Neural progenitor cell (in vitro differentiated cells): ENCODE measurements around the gene KIAA1217. TPM values are rescaled to one million over a fixed set of nuclear protein-coding genes. Genes with fewer than 3 reads are reported as not detected.
"Not testable (repeated sequence)": the region's sequence is repeated elsewhere in the genome, so short reads cannot be mapped to it uniquely, and the experiment has no call there.

Source experiments
- DNase-seq: peaks from one replicate; pipeline ENCODE4 v3.0.0-alpha.2; 2016; ENCODE audit warnings: low spot score
- H2AFZ ChIP-seq: fragments of 200-600 bp; sonication (generic); replicated peaks from 2 replicates; pipeline ENCODE4 v1.6.1; 2016; ENCODE audit warnings: antibody characterized with exemption
- H3F3A ChIP-seq: fragments of 200-600 bp; sonication (generic); 2 replicates; pipeline ENCODE4 v1.6.1; 2016; ENCODE audit warnings: antibody characterized with exemption, low read depth
- H3K27ac ChIP-seq: fragments of 200-600 bp; sonication (generic); 2 replicates; pipeline ENCODE4 v1.5.1; 2016; ENCODE audit warnings: mild to moderate bottlenecking
- H3K27me3 ChIP-seq: fragments of 200-600 bp; sonication (generic); 2 replicates; pipeline ENCODE4 v1.6.1; 2016; ENCODE audit warnings: mild to moderate bottlenecking, moderate library complexity
- H3K36me3 ChIP-seq: fragments of 200-600 bp; sonication (generic); 2 replicates; pipeline ENCODE4 v1.5.1; 2016
- H3K4me1 ChIP-seq: fragments of 200-600 bp; sonication (generic); 2 replicates; pipeline ENCODE4 v1.6.1; 2016; ENCODE audit warnings: mixed run types
- H3K4me2 ChIP-seq: fragments of 200-600 bp; sonication (generic); 2 replicates; pipeline ENCODE4 v1.6.1; 2016
- H3K4me3 ChIP-seq: fragments of 200-600 bp; sonication (generic); 2 replicates; pipeline ENCODE4 v1.5.1; 2016
- H3K79me2 ChIP-seq: fragments of 200-600 bp; sonication (generic); 2 replicates; pipeline ENCODE4 v1.6.1; 2016; ENCODE audit warnings: low read depth
- H3K9ac ChIP-seq: fragments of 200-600 bp; sonication (generic); 2 replicates; pipeline ENCODE4 v1.6.1; 2016
- H3K9me3 ChIP-seq: fragments of 200-600 bp; sonication (generic); 2 replicates; pipeline ENCODE4 v1.5.1; 2016; ENCODE audit warnings: low read depth
- H4K20me1 ChIP-seq: fragments of 200-600 bp; sonication (generic); 2 replicates; pipeline ENCODE4 v1.6.1; 2016; ENCODE audit warnings: low read depth
- H3K27ac Mint-ChIP-seq: 3 replicates; pipeline ENCODE4 v1.8.0; 2021; ENCODE audit warnings: mixed read lengths
- H3K27me3 Mint-ChIP-seq: 2 replicates; pipeline ENCODE4 v1.8.0; 2022; ENCODE audit warnings: low read depth, mild to moderate bottlenecking, inconsistent platforms, moderate library complexity, mixed read lengths; ENCODE audit not compliant: insufficient read depth
- H3K36me3 Mint-ChIP-seq: 3 replicates; pipeline ENCODE4 v1.8.0; 2021; ENCODE audit warnings: mixed read lengths
- H3K4me1 Mint-ChIP-seq: 3 replicates; pipeline ENCODE4 v1.8.0; 2021; ENCODE audit warnings: mixed read lengths
- H3K4me3 Mint-ChIP-seq: 3 replicates; pipeline ENCODE4 v1.8.0; 2021; ENCODE audit warnings: mild to moderate bottlenecking, moderate library complexity, mixed read lengths
- H3K9me3 Mint-ChIP-seq: 3 replicates; pipeline ENCODE4 v1.8.0; 2020; ENCODE audit warnings: mixed read lengths
- CTCF ChIP-seq: fragments of 200-600 bp; sonication (generic); IDR thresholded peaks from 2 replicates; pipeline ENCODE4 v1.5.1; 2017; ENCODE audit warnings: antibody characterized with exemption, mild to moderate bottlenecking
- EZH2 ChIP-seq: fragments of 200-600 bp; sonication (generic); IDR thresholded peaks from 2 replicates; pipeline ENCODE4 v1.6.1; 2017; ENCODE audit warnings: antibody characterized with exemption, mild to moderate bottlenecking, moderate library complexity
- EZH2phosphoT487 ChIP-seq: fragments of 200-600 bp; sonication (generic); IDR thresholded peaks from 2 replicates; pipeline ENCODE4 v1.6.1; 2017; ENCODE audit warnings: antibody characterized with exemption
- total RNA-seq: library from RNA; depleted of rRNA; stranded (reverse); fragments of >200 nt; gene quantifications from 2 replicates; pipeline ENCODE4 v1.2.3, GENCODE V29; 2015; ENCODE audit warnings: low replicate concordance

Gene KIAA1217
- total RNA-seq, 1 donor from 2014 or later, result 13.1 TPM

- no peak overlapping the region for H3K9ac ChIP-seq
- DNase-seq, result no peak
- Mint-ChIP-seq H3K36me3 (peaks cover 5% of the 10 kb centered on the region), H3K4me1 (peaks cover 3% of the 10 kb centered on the region), H3K4me3 (no peak overlapping the region), H3K9me3 (no peaks in the 10 kb centered on the region), H3K27me3 (no peaks in the 10 kb centered on the region), H3K27ac (no peak overlapping the region)
- H3K9me3 ChIP-seq, result no peaks in the 10 kb centered on the region
- H3K4me3 ChIP-seq, result no peak overlapping the region
- H3K4me1 ChIP-seq, result no peaks in the 10 kb centered on the region
- no peaks in the 10 kb centered on the region for H3K36me3 ChIP-seq
- no peaks in the 10 kb centered on the region for H3F3A ChIP-seq
- H3K79me2 ChIP-seq, result no peaks in the 10 kb centered on the region
- no peak overlapping the region for H3K27ac ChIP-seq
- H4K20me1 ChIP-seq, result no peaks in the 10 kb centered on the region
- H3K27me3 ChIP-seq, result no peaks in the 10 kb centered on the region
- TF ChIP-seq CTCF (no peak), EZH2 (no peak), EZH2phosphoT487 (no peak)
- no peak overlapping the region for H2AFZ ChIP-seq
- no peak overlapping the region for H3K4me2 ChIP-seq
Observed at GRCh38 chr10:24334279-24334939, 125.5 kb downstream of the KIAA1217 start.

- not testable (repeated sequence) for H3F3A ChIP-seq, H3K4me3 Mint-ChIP-seq, H3K9me3 Mint-ChIP-seq, H3K4me1 ChIP-seq, H3K9me3 ChIP-seq, H3K27me3 ChIP-seq, H4K20me1 ChIP-seq, H3K4me3 ChIP-seq, H3K4me2 ChIP-seq, H2AFZ ChIP-seq, H3K27ac ChIP-seq, H3K4me1 Mint-ChIP-seq, H3K9ac ChIP-seq, H3K79me2 ChIP-seq, H3K36me3 Mint-ChIP-seq, H3K27ac Mint-ChIP-seq, DNase-seq, H3K36me3 ChIP-seq, H3K27me3 Mint-ChIP-seq
Observed at GRCh38 chr10:24337723-24338122, 128.8 kb downstream of the KIAA1217 start.

- peaks cover 5% of the 10 kb centered on the region for H3K4me1 Mint-ChIP-seq
- peaks cover 9% of the 10 kb centered on the region for H3K79me2 ChIP-seq
- no peak overlapping the region for H3K4me3 Mint-ChIP-seq
- H3F3A ChIP-seq, result no peaks in the 10 kb centered on the region
- no peak for DNase-seq
- no peak overlapping the region for H3K27ac ChIP-seq
- H3K9ac ChIP-seq, result no peak overlapping the region
- no peak overlapping the region for H2AFZ ChIP-seq
- peaks cover 5% of the 10 kb centered on the region for H3K36me3 Mint-ChIP-seq
- no peak overlapping the region for H3K27ac Mint-ChIP-seq
- H4K20me1 ChIP-seq, result peaks cover 3% of the 10 kb centered on the region
- no peak overlapping the region for H3K4me3 ChIP-seq
- H3K4me2 ChIP-seq, result no peak overlapping the region
- H3K36me3 ChIP-seq, result no peaks in the 10 kb centered on the region
- H3K27me3 ChIP-seq, result no peaks in the 10 kb centered on the region
- H3K4me1 ChIP-seq, result peaks cover 5% of the 10 kb centered on the region
- H3K27me3 Mint-ChIP-seq, result no peaks in the 10 kb centered on the region
- TF ChIP-seq CTCF (no peak), EZH2 (no peak), EZH2phosphoT487 (no peak)
- no peaks in the 10 kb centered on the region for H3K9me3 ChIP-seq
- peaks cover 5% of the 10 kb centered on the region for H3K9me3 Mint-ChIP-seq
Observed at GRCh38 chr10:24339387-24339786, 130.4 kb downstream of the KIAA1217 start.

- Histone ChIP-seq H3K4me3 (no peak overlapping the region), H3K9ac (no peak overlapping the region), H3K9me3 (no peaks in the 10 kb centered on the region), H4K20me1 (peaks cover 3% of the 10 kb centered on the region), H3K4me1 (peaks cover 13% of the 10 kb centered on the region), H3K27ac (no peak overlapping the region), H3K79me2 (peaks cover 9% of the 10 kb centered on the region), H3F3A (no peaks in the 10 kb centered on the region), H3K27me3 (no peaks in the 10 kb centered on the region), H3K4me2 (no peak overlapping the region), H3K36me3 (no peaks in the 10 kb centered on the region), H2AFZ (no peak overlapping the region)
- H3K4me3 Mint-ChIP-seq, result no peak overlapping the region
- TF ChIP-seq CTCF, result no peak
- no peak for TF ChIP-seq EZH2phosphoT487
- no peak for TF ChIP-seq EZH2
- no peak overlapping the region for H3K27ac Mint-ChIP-seq
- peaks cover 5% of the 10 kb centered on the region for H3K9me3 Mint-ChIP-seq
- DNase-seq, result no peak
- H3K36me3 Mint-ChIP-seq, result peaks cover 5% of the 10 kb centered on the region
- H3K27me3 Mint-ChIP-seq, result no peaks in the 10 kb centered on the region
- H3K4me1 Mint-ChIP-seq, result peaks cover 14% of the 10 kb centered on the region
Observed at GRCh38 chr10:24340446-24340845, 131.5 kb downstream of the KIAA1217 start.
